Astrocyte (in vitro differentiated cells and primary cell): ENCODE results near the gene GUK1. TPM values are rescaled to one million over a fixed set of nuclear protein-coding genes. Genes with fewer than 3 reads are reported as not detected.
A peak's percentile ranks its signal among the peaks of the same experiment; 100 is the strongest.

ENCODE experiments used
- DNase-seq: peaks from one replicate; pipeline ENCODE4 v3.0.0-alpha.2; 2010; ENCODE audit warnings: low read depth
- FAIRE-seq: peaks from 2 replicates; lab custom pipeline; 2011; peaks lifted over from hg19 to GRCh38; lab: Jason Lieb, UNC
- H2AFZ ChIP-seq: 2 replicates; pipeline ENCODE4 v1.6.0; 2012; ENCODE audit warnings: low read depth, low read length, inconsistent platforms
- H3K27ac ChIP-seq: 2 replicates; pipeline ENCODE4 v1.5.1; 2011; ENCODE audit warnings: low read depth, low read length, inconsistent platforms
- H3K27me3 ChIP-seq: 2 replicates; pipeline ENCODE4 v1.6.0; 2011; ENCODE audit warnings: low read length, inconsistent platforms; ENCODE audit not compliant: insufficient read depth
- H3K36me3 ChIP-seq: 2 replicates; pipeline ENCODE4 v1.5.1; 2011; ENCODE audit warnings: low read length, inconsistent platforms; ENCODE audit not compliant: insufficient read depth
- H3K4me1 ChIP-seq: 2 replicates; pipeline ENCODE4 v1.5.1; 2011; ENCODE audit warnings: low read length, inconsistent platforms; ENCODE audit not compliant: insufficient read depth
- H3K4me2 ChIP-seq: 2 replicates; pipeline ENCODE4 v1.6.0; 2012; ENCODE audit warnings: low read length, inconsistent platforms
- H3K4me3 ChIP-seq: 2 replicates; pipeline ENCODE4 v1.5.1; 2011; ENCODE audit warnings: low read depth, mild to moderate bottlenecking, low read length, inconsistent platforms; ENCODE audit not compliant: insufficient read depth
- H3K79me2 ChIP-seq: 2 replicates; pipeline ENCODE4 v1.6.0; 2012; ENCODE audit warnings: mild to moderate bottlenecking, low read length, inconsistent platforms; ENCODE audit not compliant: insufficient read depth
- H3K9ac ChIP-seq: 2 replicates; pipeline ENCODE4 v1.6.0; 2012; ENCODE audit warnings: mild to moderate bottlenecking, low read length, inconsistent platforms
- H3K9me3 ChIP-seq: 2 replicates; pipeline ENCODE4 v1.5.1; 2012; ENCODE audit warnings: low read depth, mild to moderate bottlenecking, low read length, inconsistent platforms; ENCODE audit not compliant: insufficient read depth
- H4K20me1 ChIP-seq: 2 replicates; pipeline ENCODE4 v1.6.0; 2012; ENCODE audit warnings: low read length, inconsistent platforms; ENCODE audit not compliant: insufficient read depth
- H3K27ac Mint-ChIP-seq: one replicate; pipeline ENCODE4 v1.8.0; 2021; ENCODE audit warnings: mild to moderate bottlenecking, mixed read lengths; ENCODE audit not compliant: unreplicated experiment
- H3K27me3 Mint-ChIP-seq: one replicate; pipeline ENCODE4 v1.8.0; 2021; ENCODE audit warnings: low read depth, mixed read lengths; ENCODE audit not compliant: unreplicated experiment
- H3K36me3 Mint-ChIP-seq: one replicate; pipeline ENCODE4 v1.8.0; 2021; ENCODE audit warnings: low read depth, mixed read lengths; ENCODE audit not compliant: unreplicated experiment
- H3K4me1 Mint-ChIP-seq: one replicate; pipeline ENCODE4 v1.8.0; 2021; ENCODE audit warnings: low read depth, mixed read lengths; ENCODE audit not compliant: unreplicated experiment
- H3K4me3 Mint-ChIP-seq: one replicate; pipeline ENCODE4 v1.8.0; 2021; ENCODE audit warnings: mild to moderate bottlenecking, moderate library complexity, mixed read lengths; ENCODE audit not compliant: unreplicated experiment
- H3K9me3 Mint-ChIP-seq: one replicate; pipeline ENCODE4 v1.8.0; 2021; ENCODE audit warnings: mild to moderate bottlenecking, mixed read lengths; ENCODE audit not compliant: unreplicated experiment
- CTCF ChIP-seq: IDR thresholded peaks from 2 replicates; pipeline ENCODE4 v1.5.1; 2011; ENCODE audit warnings: low read depth, mild to moderate bottlenecking, inconsistent platforms, low read length, moderate library complexity; ENCODE audit not compliant: insufficient read depth
- EZH2 ChIP-seq: IDR thresholded peaks from 2 replicates; pipeline ENCODE4 v1.6.1; 2012; ENCODE audit warnings: mild to moderate bottlenecking, low read length, inconsistent platforms; ENCODE audit not compliant: insufficient read depth
- total RNA-seq: library from RNA; stranded (reverse); gene quantifications from 2 replicates; pipeline ENCODE4 v1.2.1, GENCODE V29; 2021

Gene GUK1
- total RNA-seq, 1 donor from 2014 or later: 214 TPM

- Histone ChIP-seq H2AFZ (peak within 1 kb of the TSS; percentile 97), H3K4me3 (peak within 1 kb of the TSS; percentile 83), H3K9me3 (no peaks in the 10 kb centered on the region), H3K9ac (peak within 1 kb of the TSS; percentile 95), H4K20me1 (no peaks in the 10 kb centered on the region), H3K27ac (peak within 1 kb of the TSS; percentile 78), H3K27me3 (no peaks in the 10 kb centered on the region), H3K79me2 (peaks cover 23% of the 10 kb centered on the region), H3K4me1 (peaks cover 10% of the 10 kb centered on the region), H3K4me2 (peak within 1 kb of the TSS; percentile 85), H3K36me3 (no peaks in the 10 kb centered on the region)
- FAIRE-seq: no peak
- no peaks in the 10 kb centered on the region for H3K27me3 Mint-ChIP-seq
- TF ChIP-seq EZH2 (no peak), CTCF (no peak)
- H3K4me1 Mint-ChIP-seq: peaks cover 6% of the 10 kb centered on the region
- peak; percentile 87 for DNase-seq
- H3K9me3 Mint-ChIP-seq: no peaks in the 10 kb centered on the region
- H3K27ac Mint-ChIP-seq: peak within 1 kb of the TSS; percentile 92
- H3K36me3 Mint-ChIP-seq: peaks cover 4% of the 10 kb centered on the region
- H3K4me3 Mint-ChIP-seq: peak within 1 kb of the TSS; percentile 90
Measured at GRCh38 chr1:228109073-228109961, 30.8 kb upstream of the GUK1 start, which contains the start of gene MRPL55. Gene MRPL55 (minus strand): TSS chr1:228109299. CDS start chr1:228108260, 1,039 bp downstream.

GRCh38 chr1:228109962-228110488 is 30.1 kb upstream of the GUK1 start:
- peaks cover 4% of the 10 kb centered on the region for H3K4me1 Mint-ChIP-seq
- no peaks in the 10 kb centered on the region for H3K9me3 ChIP-seq
- peak overlapping the region; percentile 67 for H3K27ac ChIP-seq
- peaks cover 23% of the 10 kb centered on the region for H3K79me2 ChIP-seq
- peak overlapping the region; percentile 83 for H3K4me3 ChIP-seq
- H3K4me3 Mint-ChIP-seq: peak overlapping the region; percentile 90
- H4K20me1 ChIP-seq: no peaks in the 10 kb centered on the region
- peaks cover 4% of the 10 kb centered on the region for H3K36me3 Mint-ChIP-seq
- H3K4me1 ChIP-seq: peaks cover 10% of the 10 kb centered on the region
- H3K9me3 Mint-ChIP-seq: no peaks in the 10 kb centered on the region
- no peak for FAIRE-seq
- H2AFZ ChIP-seq: peak overlapping the region; percentile 97
- H3K27ac Mint-ChIP-seq: peak overlapping the region; percentile 92
- no peaks in the 10 kb centered on the region for H3K36me3 ChIP-seq
- no peaks in the 10 kb centered on the region for H3K27me3 ChIP-seq
- TF ChIP-seq EZH2: no peak
- TF ChIP-seq CTCF: no peak
- no peaks in the 10 kb centered on the region for H3K27me3 Mint-ChIP-seq
- H3K4me2 ChIP-seq: peak overlapping the region; percentile 85
- peak overlapping the region; percentile 95 for H3K9ac ChIP-seq
- peak; percentile 20 for DNase-seq
